Thoracic aorta endothelial cell (primary cell): ENCODE measurements around the gene SPARCL1. TPM values are rescaled to one million over a fixed set of nuclear protein-coding genes. Genes with fewer than 3 reads are reported as not detected.

Experiments used
- total RNA-seq: library from RNA; depleted of rRNA; stranded (reverse); fragments of >200 nt; gene quantifications from 2 replicates; pipeline ENCODE4 v1.2.3, GENCODE V29; 2012

The SPARCL1 gene, protein sequence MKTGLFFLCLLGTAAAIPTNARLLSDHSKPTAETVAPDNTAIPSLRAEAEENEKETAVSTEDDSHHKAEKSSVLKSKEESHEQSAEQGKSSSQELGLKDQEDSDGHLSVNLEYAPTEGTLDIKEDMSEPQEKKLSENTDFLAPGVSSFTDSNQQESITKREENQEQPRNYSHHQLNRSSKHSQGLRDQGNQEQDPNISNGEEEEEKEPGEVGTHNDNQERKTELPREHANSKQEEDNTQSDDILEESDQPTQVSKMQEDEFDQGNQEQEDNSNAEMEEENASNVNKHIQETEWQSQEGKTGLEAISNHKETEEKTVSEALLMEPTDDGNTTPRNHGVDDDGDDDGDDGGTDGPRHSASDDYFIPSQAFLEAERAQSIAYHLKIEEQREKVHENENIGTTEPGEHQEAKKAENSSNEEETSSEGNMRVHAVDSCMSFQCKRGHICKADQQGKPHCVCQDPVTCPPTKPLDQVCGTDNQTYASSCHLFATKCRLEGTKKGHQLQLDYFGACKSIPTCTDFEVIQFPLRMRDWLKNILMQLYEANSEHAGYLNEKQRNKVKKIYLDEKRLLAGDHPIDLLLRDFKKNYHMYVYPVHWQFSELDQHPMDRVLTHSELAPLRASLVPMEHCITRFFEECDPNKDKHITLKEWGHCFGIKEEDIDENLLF
- total RNA-seq = 0.22 TPM in 1 of 2 replicates, not detected in the other

DNA sequence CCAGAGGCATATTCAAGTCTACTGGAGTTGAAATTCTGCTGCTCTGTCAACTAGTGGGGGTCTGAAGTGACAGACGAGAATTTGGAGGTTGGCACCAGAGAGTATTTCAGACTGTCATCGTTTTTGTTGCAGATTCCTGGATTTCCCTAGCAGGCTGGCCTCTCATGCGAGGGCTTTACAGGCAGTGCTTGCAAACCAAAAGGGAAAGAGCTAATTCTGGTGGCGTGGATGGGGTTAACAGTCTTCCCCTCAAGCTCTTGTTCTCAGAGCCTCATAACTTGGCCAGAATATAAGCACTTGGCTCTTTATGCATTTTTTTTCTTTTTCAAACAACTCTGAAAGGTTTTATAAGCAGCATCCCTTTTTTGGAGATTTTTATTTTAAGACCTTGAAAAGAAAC lies at the start of gene SPARCL1:
Gene SPARCL1, minus strand, starts transcription at position 190 of the 400 bp plus-strand sequence. CDS start 29,802 bp downstream, outside the sequence.

Other genes starting within 250 kb of the SPARCL1 start
- 0.07 and 0.13 TPM in 2 replicates for gene HSD17B13, start 206.5 kb downstream of the SPARCL1 start, total RNA-seq
- 39.5 and 49.8 TPM in 2 replicates for gene HSD17B11, start 138.2 kb downstream of the SPARCL1 start, total RNA-seq
- 18.0 and 21.0 TPM in 2 replicates for gene NUDT9, start 106.8 kb downstream of the SPARCL1 start, total RNA-seq
- gene DSPP, start 79.2 kb upstream of the SPARCL1 start, total RNA-seq = not detected in 2 replicates
- gene DMP1, start 120.9 kb upstream of the SPARCL1 start, total RNA-seq = not detected in 2 replicates